ENCODE results near the gene TPD52L1. TPM values are rescaled to one million over a fixed set of nuclear protein-coding genes. Genes with fewer than 3 reads are reported as not detected.
A peak's percentile ranks its signal among the peaks of the same experiment; 100 is the strongest.

The TPD52L1 gene
- total RNA-seq, 1 donor from 2014 or later = 93.6 TPM

DNA sequence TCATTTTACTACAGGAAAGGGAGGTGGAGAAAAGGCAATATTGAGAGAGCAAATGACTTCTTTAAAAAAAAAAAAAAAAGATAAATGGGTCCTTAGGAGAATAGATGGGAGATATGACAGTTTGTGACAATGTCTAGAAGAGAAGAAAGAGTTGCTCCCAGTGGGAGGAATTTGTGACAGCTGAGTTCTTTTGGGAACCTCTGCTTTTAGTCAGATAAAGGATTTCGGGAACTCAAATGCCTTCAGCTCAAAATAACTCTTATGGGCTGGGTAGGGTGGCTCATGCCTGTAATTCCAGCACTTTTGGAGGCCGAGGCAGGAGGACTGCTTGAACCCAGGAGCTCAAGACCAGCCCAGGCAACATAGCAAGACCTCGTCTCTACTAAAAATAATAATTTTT lies 13.1 kb downstream of the TPD52L1 start:
- Histone ChIP-seq H3K4me1 (peaks cover 0 to 5% of the 10 kb centered on the region in 2 donors), H3K27me3 (no peaks in the 10 kb centered on the region), H3K36me3 (no peaks in the 10 kb centered on the region), H3K27ac (no peak overlapping the region), H3K4me3 (no peak overlapping the region), H3K9me3 (no peaks in the 10 kb centered on the region)
- intact Hi-C loops (cut with DNase I) = no loop called here
- TF ChIP-seq, protein P1, sequence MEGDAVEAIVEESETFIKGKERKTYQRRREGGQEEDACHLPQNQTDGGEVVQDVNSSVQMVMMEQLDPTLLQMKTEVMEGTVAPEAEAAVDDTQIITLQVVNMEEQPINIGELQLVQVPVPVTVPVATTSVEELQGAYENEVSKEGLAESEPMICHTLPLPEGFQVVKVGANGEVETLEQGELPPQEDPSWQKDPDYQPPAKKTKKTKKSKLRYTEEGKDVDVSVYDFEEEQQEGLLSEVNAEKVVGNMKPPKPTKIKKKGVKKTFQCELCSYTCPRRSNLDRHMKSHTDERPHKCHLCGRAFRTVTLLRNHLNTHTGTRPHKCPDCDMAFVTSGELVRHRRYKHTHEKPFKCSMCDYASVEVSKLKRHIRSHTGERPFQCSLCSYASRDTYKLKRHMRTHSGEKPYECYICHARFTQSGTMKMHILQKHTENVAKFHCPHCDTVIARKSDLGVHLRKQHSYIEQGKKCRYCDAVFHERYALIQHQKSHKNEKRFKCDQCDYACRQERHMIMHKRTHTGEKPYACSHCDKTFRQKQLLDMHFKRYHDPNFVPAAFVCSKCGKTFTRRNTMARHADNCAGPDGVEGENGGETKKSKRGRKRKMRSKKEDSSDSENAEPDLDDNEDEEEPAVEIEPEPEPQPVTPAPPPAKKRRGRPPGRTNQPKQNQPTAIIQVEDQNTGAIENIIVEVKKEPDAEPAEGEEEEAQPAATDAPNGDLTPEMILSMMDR (IDR thresholded peaks at IDR 0.05) = no peak
- no peak for DNase-seq (ENCODE audit: low spot score in 2 of 2)

DNA sequence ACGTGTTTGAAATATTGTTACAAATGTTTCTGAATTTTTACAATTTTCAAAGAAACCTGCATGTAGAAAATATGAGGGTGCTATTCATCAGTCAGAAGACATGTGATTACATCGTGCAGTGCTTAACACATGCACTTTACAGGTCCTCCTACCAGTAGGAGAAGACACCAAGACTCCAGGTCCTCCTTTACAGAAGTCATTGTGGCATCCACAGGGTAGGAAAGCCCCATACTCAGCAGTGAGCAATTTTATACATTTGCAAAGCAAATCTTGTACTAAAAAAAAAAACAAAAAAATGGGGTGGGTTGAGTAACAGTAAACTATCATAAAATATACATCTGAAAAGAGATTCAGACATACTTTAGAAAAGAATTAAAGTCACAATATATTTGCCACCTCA lies 14.0 kb downstream of the TPD52L1 start:
- H3K36me3 ChIP-seq = no peaks in the 10 kb centered on the region
- H3K9me3 ChIP-seq = no peaks in the 10 kb centered on the region
- H3K4me1 ChIP-seq = peaks cover 0 to 5% of the 10 kb centered on the region in 2 donors
- no peak overlapping the region for H3K4me3 ChIP-seq
- H3K27me3 ChIP-seq = no peaks in the 10 kb centered on the region
- intact Hi-C loops (cut with DNase I) = no loop called here
- no peak overlapping the region for H3K27ac ChIP-seq
- no peak for DNase-seq (ENCODE audit: low spot score in 2 of 2)
- TF ChIP-seq, protein P1 (IDR thresholded peaks at IDR 0.05) = no peak

DNA sequence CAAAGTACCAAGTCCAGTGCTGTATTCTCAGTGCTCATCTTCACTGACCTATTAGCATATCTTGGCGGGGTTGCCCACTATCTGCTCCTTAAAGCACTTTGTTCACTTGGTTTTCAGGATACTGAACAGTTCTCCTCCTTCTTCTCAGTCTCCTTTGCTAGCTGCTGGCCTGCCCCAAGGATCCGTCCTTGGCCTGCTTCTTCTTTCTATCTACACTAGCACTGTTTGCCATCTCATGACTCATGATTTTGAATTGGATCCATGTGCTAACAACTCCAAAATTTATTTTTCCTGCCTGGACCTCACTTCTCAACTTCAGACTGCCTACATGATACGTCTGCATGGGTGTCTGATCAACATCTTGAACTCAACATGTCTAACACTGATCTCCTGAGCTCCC lies 15.5 kb downstream of the TPD52L1 start:
- peak overlapping the region; percentile 69 to 73 for H3K27ac ChIP-seq
- H3K36me3 ChIP-seq = no peaks in the 10 kb centered on the region
- intact Hi-C loops (cut with DNase I) = no loop called here
- TF ChIP-seq, protein P1 (IDR thresholded peaks at IDR 0.05) = no peak
- no peak for DNase-seq (ENCODE audit: low spot score in 2 of 2)
- no peaks in the 10 kb centered on the region for H3K9me3 ChIP-seq
- H3K4me3 ChIP-seq = no peak overlapping the region
- peaks cover 0 to 5% of the 10 kb centered on the region in 2 donors for H3K4me1 ChIP-seq
- H3K27me3 ChIP-seq = no peaks in the 10 kb centered on the region

DNA sequence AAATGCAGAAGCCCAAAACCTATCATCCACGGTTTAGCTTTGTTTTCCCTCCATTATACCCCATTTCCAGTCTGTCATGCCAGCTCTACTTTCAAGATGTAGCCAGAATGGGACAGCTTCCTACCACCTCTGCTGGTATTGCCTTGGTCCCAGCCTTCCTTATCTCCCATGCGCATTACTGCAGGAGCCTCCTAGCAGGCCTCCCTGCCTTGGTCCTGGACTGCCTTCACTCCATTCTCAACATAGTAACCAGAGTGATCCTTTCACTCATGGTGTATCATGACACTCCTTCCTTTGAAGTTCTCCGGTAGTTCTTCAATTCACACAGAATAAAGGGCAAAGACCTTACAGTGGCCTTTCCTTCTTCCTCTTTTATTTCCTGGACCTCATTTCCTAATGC lies 15.9 kb downstream of the TPD52L1 start:
- peaks cover 0 to 5% of the 10 kb centered on the region in 2 donors for H3K4me1 ChIP-seq
- peak overlapping the region; percentile 69 to 73 for H3K27ac ChIP-seq
- no peaks in the 10 kb centered on the region for H3K27me3 ChIP-seq
- intact Hi-C loops (cut with DNase I) = no loop called here
- H3K36me3 ChIP-seq = no peaks in the 10 kb centered on the region
- DNase-seq (ENCODE audit: low spot score in 2 of 2) = no peak
- TF ChIP-seq, protein P1 (IDR thresholded peaks at IDR 0.05) = no peak
- no peaks in the 10 kb centered on the region for H3K9me3 ChIP-seq
- H3K4me3 ChIP-seq = no peak overlapping the region

DNA sequence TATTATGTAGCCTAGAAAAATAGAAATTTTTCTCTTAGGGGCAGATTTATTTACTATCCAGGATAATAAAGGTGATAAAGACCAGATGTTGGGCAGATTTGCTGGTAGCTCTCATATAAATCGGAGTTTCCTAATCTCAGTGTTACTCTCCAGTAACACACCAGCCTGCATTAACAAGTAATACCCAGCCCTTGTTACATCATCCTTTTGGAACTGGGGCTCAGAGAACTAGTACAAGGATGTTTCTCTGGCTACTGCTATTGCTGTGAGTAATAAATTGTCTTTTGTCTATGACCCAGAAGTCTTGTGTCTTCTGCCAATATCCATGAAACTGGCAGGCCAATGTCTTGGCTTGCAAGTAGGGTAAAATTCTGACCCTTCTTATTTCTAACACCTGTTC lies 16.8 kb downstream of the TPD52L1 start:
- Histone ChIP-seq H3K4me3 (no peak overlapping the region), H3K27me3 (no peaks in the 10 kb centered on the region), H3K4me1 (peaks cover 0 to 5% of the 10 kb centered on the region in 2 donors), H3K27ac (no peak overlapping the region), H3K36me3 (no peaks in the 10 kb centered on the region), H3K9me3 (no peaks in the 10 kb centered on the region)
- intact Hi-C loops (cut with DNase I) = no loop called here
- TF ChIP-seq, protein P1 (IDR thresholded peaks at IDR 0.05) = no peak
- DNase-seq (ENCODE audit: low spot score in 2 of 2) = no peak
